ENCODE results near the gene HIGD1C. TPM values are rescaled to one million over a fixed set of nuclear protein-coding genes. Genes with fewer than 3 reads are reported as not detected.
"Not testable (repeated sequence)": the region's sequence is repeated elsewhere in the genome, so short reads cannot be mapped to it uniquely, and the experiment has no call there.

HIGD1C gene
- total RNA-seq, 1 experiment from 2014 or later: not detected

DNA sequence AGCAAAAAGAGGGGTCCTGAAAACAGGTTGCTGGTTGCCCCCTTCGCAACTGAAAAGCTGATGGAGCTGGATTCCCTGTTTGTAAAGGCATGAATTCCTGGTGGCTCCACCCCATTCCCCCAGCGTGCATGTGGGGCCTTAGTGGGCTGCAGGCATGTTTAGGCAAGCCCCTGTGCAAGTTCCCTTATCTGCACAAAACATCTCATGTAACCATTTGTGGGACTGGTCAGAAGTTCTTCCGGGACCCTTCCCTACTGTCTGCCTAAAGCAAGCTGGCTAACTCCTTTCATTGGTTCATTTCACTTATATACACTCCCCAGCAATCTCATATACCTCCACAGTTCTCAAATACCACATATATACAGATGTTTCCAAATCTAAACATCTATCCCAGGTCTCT lies 24.0 kb upstream of the HIGD1C start:
- ChIA-PET CTCF (no interaction called here), POLR2A (no interaction called here)
- Mint-ChIP-seq H3K4me3 (ENCODE audit: unreplicated experiment) (no peak overlapping the region), H3K4me1 (ENCODE audit: low read depth, unreplicated experiment) (peaks cover 31% of the 10 kb centered on the region), H3K36me3 (ENCODE audit: insufficient read depth, unreplicated experiment) (no peaks in the 10 kb centered on the region), H3K9me3 (ENCODE audit: unreplicated experiment) (no peaks in the 10 kb centered on the region), H3K27me3 (ENCODE audit: insufficient read depth, unreplicated experiment) (no peaks in the 10 kb centered on the region), H3K27ac (ENCODE audit: unreplicated experiment) (no peak overlapping the region)
- H3K4me1 ChIP-seq: peaks cover 33% of the 10 kb centered on the region
- TF ChIP-seq, protein P1, sequence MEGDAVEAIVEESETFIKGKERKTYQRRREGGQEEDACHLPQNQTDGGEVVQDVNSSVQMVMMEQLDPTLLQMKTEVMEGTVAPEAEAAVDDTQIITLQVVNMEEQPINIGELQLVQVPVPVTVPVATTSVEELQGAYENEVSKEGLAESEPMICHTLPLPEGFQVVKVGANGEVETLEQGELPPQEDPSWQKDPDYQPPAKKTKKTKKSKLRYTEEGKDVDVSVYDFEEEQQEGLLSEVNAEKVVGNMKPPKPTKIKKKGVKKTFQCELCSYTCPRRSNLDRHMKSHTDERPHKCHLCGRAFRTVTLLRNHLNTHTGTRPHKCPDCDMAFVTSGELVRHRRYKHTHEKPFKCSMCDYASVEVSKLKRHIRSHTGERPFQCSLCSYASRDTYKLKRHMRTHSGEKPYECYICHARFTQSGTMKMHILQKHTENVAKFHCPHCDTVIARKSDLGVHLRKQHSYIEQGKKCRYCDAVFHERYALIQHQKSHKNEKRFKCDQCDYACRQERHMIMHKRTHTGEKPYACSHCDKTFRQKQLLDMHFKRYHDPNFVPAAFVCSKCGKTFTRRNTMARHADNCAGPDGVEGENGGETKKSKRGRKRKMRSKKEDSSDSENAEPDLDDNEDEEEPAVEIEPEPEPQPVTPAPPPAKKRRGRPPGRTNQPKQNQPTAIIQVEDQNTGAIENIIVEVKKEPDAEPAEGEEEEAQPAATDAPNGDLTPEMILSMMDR (IDR thresholded peaks at IDR 0.05; ENCODE audit: insufficient read depth in 1 of 2, low read depth in 1 of 2, low read length in 1 of 2, severe bottlenecking in 1 of 2, unreplicated experiment in 1 of 2): no peak
- no peaks in the 10 kb centered on the region for H3K27me3 ChIP-seq (replicated peaks; ENCODE audit: control insufficient read depth, insufficient read depth, low read length)
- intact Hi-C loops (cut with micrococcal nuclease; ENCODE audit: unreplicated experiment): no loop called here
- H3K9me3 ChIP-seq: no peaks in the 10 kb centered on the region
- DNase-seq: no peak
- no peaks in the 10 kb centered on the region for H3K36me3 ChIP-seq (ENCODE audit: control insufficient read depth, insufficient read depth, low read length)
- H3K4me3 ChIP-seq (ENCODE audit: low read depth, low read length): no peak overlapping the region
- BruUV-seq (replicated peaks): no TSS peak

- no peaks in the 10 kb centered on the region for H3K9me3 Mint-ChIP-seq (ENCODE audit: unreplicated experiment)
- H3K4me1 Mint-ChIP-seq (ENCODE audit: low read depth, unreplicated experiment): peaks cover 38% of the 10 kb centered on the region
- no peak overlapping the region for H3K27ac Mint-ChIP-seq (ENCODE audit: unreplicated experiment)
- DNase-seq: no peak
- no peaks in the 10 kb centered on the region for H3K36me3 ChIP-seq (ENCODE audit: control insufficient read depth, insufficient read depth, low read length)
- H3K9me3 ChIP-seq: no peaks in the 10 kb centered on the region
- H3K4me3 Mint-ChIP-seq (ENCODE audit: unreplicated experiment): no peak overlapping the region
- H3K4me3 ChIP-seq (ENCODE audit: low read depth, low read length): no peak overlapping the region
- no peaks in the 10 kb centered on the region for H3K27me3 Mint-ChIP-seq (ENCODE audit: insufficient read depth, unreplicated experiment)
- ChIA-PET CTCF (no interaction called here), POLR2A (no interaction called here)
- TF ChIP-seq, protein P1 (IDR thresholded peaks at IDR 0.05; ENCODE audit: insufficient read depth in 1 of 2, low read depth in 1 of 2, low read length in 1 of 2, severe bottlenecking in 1 of 2, unreplicated experiment in 1 of 2): no peak
- peaks cover 39% of the 10 kb centered on the region for H3K4me1 ChIP-seq
- H3K36me3 Mint-ChIP-seq (ENCODE audit: insufficient read depth, unreplicated experiment): no peaks in the 10 kb centered on the region
- intact Hi-C loops (cut with micrococcal nuclease; ENCODE audit: unreplicated experiment): no loop called here
- BruUV-seq (replicated peaks): no TSS peak
- no peaks in the 10 kb centered on the region for H3K27me3 ChIP-seq (replicated peaks; ENCODE audit: control insufficient read depth, insufficient read depth, low read length)
Measured at GRCh38 chr12:50929831-50930230, 22.5 kb upstream of the HIGD1C start.

- BruUV-seq (replicated peaks); H3K36me3 ChIP-seq (ENCODE audit: control insufficient read depth, insufficient read depth, low read length); DNase-seq; H3K27me3 ChIP-seq (replicated peaks; ENCODE audit: control insufficient read depth, insufficient read depth, low read length); H3K4me3 ChIP-seq (ENCODE audit: low read depth, low read length); H3K27me3 Mint-ChIP-seq (ENCODE audit: insufficient read depth, unreplicated experiment); H3K36me3 Mint-ChIP-seq (ENCODE audit: insufficient read depth, unreplicated experiment); H3K9me3 ChIP-seq; intact Hi-C loops (cut with micrococcal nuclease; ENCODE audit: unreplicated experiment); H3K27ac Mint-ChIP-seq (ENCODE audit: unreplicated experiment); H3K9me3 Mint-ChIP-seq (ENCODE audit: unreplicated experiment); CTCF ChIA-PET; H3K4me3 Mint-ChIP-seq (ENCODE audit: unreplicated experiment): not testable (repeated sequence)
- H3K4me1 ChIP-seq: peaks cover 44% of the 10 kb centered on the region
- POLR2A ChIA-PET: interaction anchor here (0.7 kb wide), 1 partner anchor 72 kb away, joined by 16 read pairs; no protein-coding TSS in a partner anchor
- peaks cover 44% of the 10 kb centered on the region for H3K4me1 Mint-ChIP-seq (ENCODE audit: low read depth, unreplicated experiment)
Measured at GRCh38 chr12:50930477-50930876, 21.9 kb upstream of the HIGD1C start.

DNA sequence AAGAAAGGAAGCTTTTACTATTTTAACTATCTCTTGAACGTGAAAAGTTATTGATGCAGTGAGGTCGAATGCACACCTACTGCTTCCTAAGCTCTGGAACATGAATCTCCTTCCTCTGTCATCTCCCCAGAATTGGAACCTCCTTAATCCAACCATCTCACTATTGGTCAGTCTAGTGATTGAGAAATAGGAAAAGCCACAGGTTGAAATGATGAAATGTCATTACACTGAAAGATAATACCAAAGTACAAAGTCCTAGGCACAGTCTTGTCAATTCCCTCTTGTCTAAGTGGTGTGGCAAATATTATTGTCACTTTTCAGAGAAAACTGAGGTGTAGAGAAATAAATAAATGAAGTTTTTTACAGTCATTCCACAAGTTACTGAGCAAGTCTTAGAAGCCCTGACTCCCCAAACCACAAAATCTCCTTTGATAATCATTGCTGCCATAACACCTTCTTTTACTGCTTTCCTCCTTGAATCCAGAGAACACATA lies 19.5 kb upstream of the HIGD1C start:
- Mint-ChIP-seq H3K9me3 (ENCODE audit: unreplicated experiment) (peaks cover 12% of the 10 kb centered on the region), H3K4me1 (ENCODE audit: low read depth, unreplicated experiment) (peaks cover 46% of the 10 kb centered on the region), H3K27ac (ENCODE audit: unreplicated experiment) (peak overlapping the region; percentile 63), H3K36me3 (ENCODE audit: insufficient read depth, unreplicated experiment) (no peaks in the 10 kb centered on the region), H3K4me3 (ENCODE audit: unreplicated experiment) (no peak overlapping the region), H3K27me3 (ENCODE audit: insufficient read depth, unreplicated experiment) (no peaks in the 10 kb centered on the region)
- ChIA-PET CTCF (no interaction called here), POLR2A (interaction anchor here (0.6 kb wide), 1 partner anchor 219 kb away, joined by 7 read pairs; no protein-coding TSS in a partner anchor)
- Histone ChIP-seq H3K9me3 (peaks cover 16% of the 10 kb centered on the region; the same call in 1 of the 2 replicates), H3K36me3 (ENCODE audit: control insufficient read depth, insufficient read depth, low read length) (no peaks in the 10 kb centered on the region), H3K4me1 (peaks cover 47% of the 10 kb centered on the region), H3K4me3 (ENCODE audit: low read depth, low read length) (no peak overlapping the region), H3K27me3 (replicated peaks; ENCODE audit: control insufficient read depth, insufficient read depth, low read length) (no peaks in the 10 kb centered on the region)
- intact Hi-C loops (cut with micrococcal nuclease; ENCODE audit: unreplicated experiment): no loop called here
- TF ChIP-seq, protein P1 (IDR thresholded peaks at IDR 0.05; ENCODE audit: insufficient read depth in 1 of 2, low read depth in 1 of 2, low read length in 1 of 2, severe bottlenecking in 1 of 2, unreplicated experiment in 1 of 2): no peak
- BruUV-seq (replicated peaks): no TSS peak
- peak in 1 of 2 experiments; percentile 49 for DNase-seq
